ENCODE measurements around the gene ZNF524.
A peak's percentile ranks its signal among the peaks of the same experiment; 100 is the strongest.
"Not testable (repeated sequence)": the region's sequence is repeated elsewhere in the genome, so short reads cannot be mapped to it uniquely, and the experiment has no call there.

The ZNF524 gene

GRCh38 chr19:55581823-55582223 is 18.3 kb upstream of the ZNF524 start:
- DNase-seq = no peak

- DNase-seq = not testable (repeated sequence)
Measured at GRCh38 chr19:55582284-55582683, 17.8 kb upstream of the ZNF524 start.

- not testable (repeated sequence) for DNase-seq
Measured at GRCh38 chr19:55583897-55584296, 16.2 kb upstream of the ZNF524 start.

- DNase-seq = no peak
Measured at GRCh38 chr19:55584871-55585270, 15.2 kb upstream of the ZNF524 start.

GRCh38 chr19:55585658-55586339 is 14.3 kb upstream of the ZNF524 start:
- peak; percentile 92 for DNase-seq

GRCh38 chr19:55586976-55587668 is 13.0 kb upstream of the ZNF524 start:
- DNase-seq = peak; percentile 95

GRCh38 chr19:55588738-55589137 is 11.3 kb upstream of the ZNF524 start:
- no peak for DNase-seq

GRCh38 chr19:55590109-55590508 is 10.0 kb upstream of the ZNF524 start:
- DNase-seq = no peak

- no peak for DNase-seq
Measured at GRCh38 chr19:55590617-55591016, 9.5 kb upstream of the ZNF524 start.

GRCh38 chr19:55591555-55591954 is 8.5 kb upstream of the ZNF524 start:
- no peak for DNase-seq

GRCh38 chr19:55592391-55593090 is 7.5 kb upstream of the ZNF524 start:
- no peak for DNase-seq

GRCh38 chr19:55593096-55593772 is 6.9 kb upstream of the ZNF524 start:
- no peak for DNase-seq

- DNase-seq = no peak
Measured at GRCh38 chr19:55594996-55595545, 5.0 kb upstream of the ZNF524 start.

- DNase-seq = no peak
Measured at GRCh38 chr19:55596304-55596703, 3.8 kb upstream of the ZNF524 start.

- DNase-seq = no peak
Measured at GRCh38 chr19:55597501-55597921, 2.6 kb upstream of the ZNF524 start.

- no peak for DNase-seq
Measured at GRCh38 chr19:55598034-55598433, 2.1 kb upstream of the ZNF524 start.

GRCh38 chr19:55598719-55599467 is 1.2 kb upstream of the ZNF524 start:
- DNase-seq = peak; percentile 96

- peak; percentile 99 for DNase-seq
Measured at GRCh38 chr19:55599468-55599841, 633 bp upstream of the ZNF524 start, which contains the start of gene FIZ1. Gene FIZ1, minus strand, starts transcription at chr19:55599517. Its CDS starts 1,652 bp downstream, at chr19:55597865.

- DNase-seq = no peak
Measured at GRCh38 chr19:55600662-55601028, 557 bp downstream of the ZNF524 start.

GRCh38 chr19:55601084-55601483 is 996 bp downstream of the ZNF524 start:
- no peak for DNase-seq

- DNase-seq = no peak
Measured at GRCh38 chr19:55602104-55603001, 2.3 kb downstream of the ZNF524 start.

All from femur (tissue), 1 donor.